ENCODE data around the gene FAHD1.
"Not testable (repeated sequence)": the region's sequence is repeated elsewhere in the genome, so short reads cannot be mapped to it uniquely, and the experiment has no call there.

Gene FAHD1

DNA sequence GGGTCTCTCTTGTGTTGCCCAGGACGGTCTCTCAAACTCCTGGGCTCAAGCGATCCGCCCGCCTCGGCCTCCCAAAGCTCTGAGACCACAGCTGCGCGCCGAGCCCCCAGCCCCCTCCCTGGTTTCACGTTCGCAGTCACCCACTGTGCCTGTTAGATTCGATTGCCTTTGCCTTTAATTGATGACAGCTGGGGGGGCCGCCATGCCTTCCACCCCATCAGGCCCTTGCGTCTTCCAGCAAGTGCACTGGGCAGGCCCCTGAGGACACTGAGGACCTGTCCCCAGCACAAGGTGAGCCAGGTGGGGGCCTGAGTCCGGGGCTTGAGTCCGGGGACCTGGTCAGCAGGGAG, 36.8 kb upstream of the FAHD1 start:
- no peak for DNase-seq

DNA sequence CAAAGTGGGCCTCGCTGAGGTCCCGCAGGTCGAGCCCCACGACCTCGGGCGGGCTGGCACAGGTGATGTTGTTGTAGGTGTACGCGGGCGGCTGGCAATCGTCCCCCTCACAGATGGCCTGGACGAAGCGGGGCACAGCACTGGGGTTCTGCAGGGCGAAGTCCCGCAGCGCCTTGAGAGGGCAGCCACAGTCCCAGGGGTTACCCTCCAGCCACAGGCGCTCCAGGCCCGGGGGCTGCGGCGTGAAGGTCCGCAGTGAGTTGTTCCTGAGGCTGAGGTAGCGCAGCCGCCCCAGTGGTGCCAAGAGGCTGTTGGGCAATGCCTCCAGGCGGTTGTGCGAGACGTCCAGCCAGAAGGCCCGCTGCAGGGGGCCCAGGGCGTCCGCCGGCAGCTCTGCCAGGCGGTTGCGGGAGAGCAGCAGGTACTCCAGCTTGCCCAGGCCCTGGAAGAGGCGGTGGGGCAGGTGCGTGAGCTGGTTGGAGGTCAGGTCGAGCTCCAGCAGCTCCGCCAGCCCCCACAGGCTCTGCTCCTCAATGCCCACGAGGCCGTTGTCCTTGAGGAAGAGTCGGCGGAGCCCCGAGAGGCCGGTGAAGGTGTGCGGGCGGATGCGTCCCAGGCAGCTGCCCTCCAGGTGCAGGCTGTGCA, 36.3 kb upstream of the FAHD1 start:
- DNase-seq, result no peak

DNA sequence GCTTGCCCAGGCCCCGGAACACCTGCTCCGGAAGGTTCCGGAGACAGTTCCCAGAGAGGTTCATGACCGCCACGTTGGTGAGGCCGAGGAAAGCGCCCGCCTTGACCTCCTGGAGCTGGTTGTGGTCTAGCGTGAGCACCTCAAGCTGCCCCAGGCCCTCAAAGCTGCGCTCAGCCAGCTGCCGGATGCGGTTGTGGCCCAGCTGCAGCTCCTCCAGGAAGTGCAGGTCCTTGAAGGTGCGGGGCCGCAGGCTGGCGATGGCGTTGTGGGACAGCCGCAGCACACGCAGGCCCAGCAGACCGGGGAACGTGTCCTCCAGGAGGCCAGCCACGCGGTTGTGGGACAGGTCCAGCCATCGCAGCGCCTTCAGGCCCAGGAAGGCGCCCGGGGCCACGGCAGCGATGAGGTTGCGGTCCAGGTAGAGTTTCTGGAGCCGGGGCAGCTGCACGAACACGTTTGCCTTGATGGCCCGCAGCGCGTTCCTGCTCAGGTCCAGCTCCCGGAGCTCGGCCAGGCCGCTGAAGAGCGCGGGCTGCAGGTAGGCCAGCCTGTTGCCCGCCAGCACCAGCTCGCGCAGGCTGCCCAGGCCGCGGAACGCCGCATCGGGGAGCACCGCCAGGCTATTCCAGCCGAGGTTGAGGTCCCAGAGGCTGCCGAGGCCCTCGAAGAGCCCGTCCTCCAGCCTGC, 35.6 kb upstream of the FAHD1 start:
- no peak for DNase-seq

GRCh38 chr16:1791943-1792812, 34.8 kb upstream of the FAHD1 start:
- no peak for DNase-seq

DNA sequence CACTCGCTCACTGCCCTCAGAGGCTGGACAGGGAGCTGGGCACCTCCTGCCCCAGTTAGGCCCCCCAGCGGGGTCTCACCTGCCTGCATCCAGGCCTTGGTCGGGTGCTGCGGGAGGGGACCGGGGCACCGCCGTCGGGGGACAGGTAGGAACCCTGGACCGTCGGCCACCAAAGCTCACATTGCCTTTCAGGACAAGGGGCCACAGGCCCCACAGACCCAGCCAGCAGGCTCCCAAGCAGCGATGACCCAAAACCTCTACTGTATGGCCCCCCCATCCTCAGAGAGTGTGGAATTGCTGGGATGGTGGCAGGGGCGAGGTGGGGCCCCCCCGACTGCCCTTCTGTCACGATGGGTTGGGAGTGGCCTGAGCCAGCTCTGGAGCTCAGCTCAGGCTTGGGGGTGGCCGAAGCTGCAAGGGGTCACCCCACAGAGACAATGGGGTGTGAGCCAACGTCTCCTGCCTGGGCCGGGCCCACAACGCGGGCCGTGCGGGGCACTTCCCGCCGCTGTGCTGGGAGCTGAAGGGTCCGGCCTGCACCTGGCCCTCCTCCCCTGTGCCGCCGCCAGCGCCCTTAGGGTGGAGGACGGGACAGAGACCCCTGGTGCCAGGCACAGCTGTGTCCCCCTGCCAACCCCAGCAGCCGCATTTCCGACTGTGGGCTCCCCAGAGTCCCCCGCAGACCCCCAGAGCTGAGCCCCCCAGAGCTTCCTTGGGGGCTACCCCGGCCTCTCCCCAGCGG, 34.0 kb upstream of the FAHD1 start:
- no peak for DNase-seq

GRCh38 chr16:1793578-1794220, 33.3 kb upstream of the FAHD1 start, which contains the start of gene IGFALS:
Gene IGFALS (minus strand): TSS chr16:1793705. CDS start chr16:1793652, 53 bp downstream.
- no peak for DNase-seq

GRCh38 chr16:1794221-1794871, 32.7 kb upstream of the FAHD1 start:
- DNase-seq, result peak; percentile 38

DNA sequence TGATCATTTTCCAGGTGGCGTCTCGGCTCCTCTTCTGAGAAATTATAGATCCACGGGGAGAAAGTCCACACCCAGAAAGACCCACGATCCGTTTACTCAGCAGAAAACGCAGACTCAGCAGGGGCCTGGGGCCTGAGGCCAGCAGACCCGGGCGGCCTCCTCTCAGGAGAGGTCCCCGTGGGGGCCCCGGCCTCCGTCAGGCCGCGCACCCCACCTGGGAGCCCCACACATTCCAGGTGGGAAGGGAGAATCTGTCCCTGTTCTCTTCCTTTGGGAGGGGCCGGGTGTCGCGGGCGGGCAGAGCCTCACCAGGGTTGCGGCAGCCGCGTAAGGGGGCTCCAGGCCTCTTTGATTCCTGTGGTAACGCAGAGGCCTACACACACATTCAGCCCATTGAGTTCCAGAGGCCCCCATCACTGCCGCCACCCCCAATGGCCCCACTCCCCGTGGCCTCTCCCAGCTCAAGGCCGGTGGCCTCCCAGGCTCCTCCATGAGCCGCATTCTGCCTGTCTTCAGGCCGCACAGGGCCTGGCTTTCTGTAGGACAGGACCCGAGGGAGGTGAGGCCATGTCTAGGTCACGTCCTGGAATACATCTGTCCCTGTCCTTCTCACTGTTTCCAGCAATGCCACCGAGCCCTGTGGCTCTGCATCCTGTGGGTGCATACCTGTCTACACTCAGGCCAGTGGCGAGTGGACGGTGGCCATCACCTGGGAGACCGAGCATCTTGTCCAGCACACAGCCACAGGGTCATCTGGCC, 31.9 kb upstream of the FAHD1 start:
- no peak for DNase-seq

- not testable (repeated sequence) for DNase-seq
These were observed 27.7 kb upstream of the FAHD1 start for GRCh38 chr16:1799263-1799662.

DNA sequence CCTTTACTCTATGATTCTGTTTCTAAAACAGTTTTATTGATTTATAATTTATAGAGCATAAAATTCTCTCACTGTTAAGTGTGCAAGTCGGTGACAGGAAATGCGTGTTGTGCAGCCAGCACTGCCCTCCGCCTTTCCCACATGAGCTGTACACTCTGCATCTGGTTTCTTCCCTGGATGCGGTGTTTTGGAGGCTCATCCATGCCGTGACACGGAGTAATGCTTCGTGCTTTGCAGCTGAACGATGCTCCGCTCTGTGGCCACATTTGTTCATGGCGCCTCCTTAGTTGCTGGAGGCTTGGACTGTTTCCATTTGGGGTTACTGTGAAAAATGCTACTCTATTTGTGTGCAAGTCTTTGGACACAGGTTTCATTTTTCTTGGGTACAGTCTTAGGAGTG, 26.3 kb upstream of the FAHD1 start:
- no peak for DNase-seq

GRCh38 chr16:1807626-1808025, 19.4 kb upstream of the FAHD1 start:
- no peak for DNase-seq

DNA sequence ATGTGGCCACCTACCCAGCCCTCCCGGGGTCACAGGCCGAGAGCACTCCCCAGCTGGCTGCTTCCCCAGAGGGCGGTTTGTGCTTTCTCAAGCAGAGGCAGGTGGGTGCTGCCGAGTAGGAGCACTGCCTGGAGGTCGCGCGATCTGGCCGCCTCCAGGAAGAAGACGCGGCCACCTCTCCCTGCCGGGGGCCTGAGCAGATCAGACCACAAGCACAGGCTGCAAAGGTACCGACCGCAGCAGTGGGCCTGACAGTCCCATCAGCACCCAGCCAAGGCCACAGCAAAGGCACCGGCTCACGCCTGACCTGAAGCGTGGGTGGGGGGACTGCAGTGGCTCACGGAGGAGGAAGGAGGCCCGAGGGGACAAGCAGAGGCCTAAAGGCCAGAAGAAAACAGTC, 18.3 kb upstream of the FAHD1 start:
- DNase-seq, result no peak

DNA sequence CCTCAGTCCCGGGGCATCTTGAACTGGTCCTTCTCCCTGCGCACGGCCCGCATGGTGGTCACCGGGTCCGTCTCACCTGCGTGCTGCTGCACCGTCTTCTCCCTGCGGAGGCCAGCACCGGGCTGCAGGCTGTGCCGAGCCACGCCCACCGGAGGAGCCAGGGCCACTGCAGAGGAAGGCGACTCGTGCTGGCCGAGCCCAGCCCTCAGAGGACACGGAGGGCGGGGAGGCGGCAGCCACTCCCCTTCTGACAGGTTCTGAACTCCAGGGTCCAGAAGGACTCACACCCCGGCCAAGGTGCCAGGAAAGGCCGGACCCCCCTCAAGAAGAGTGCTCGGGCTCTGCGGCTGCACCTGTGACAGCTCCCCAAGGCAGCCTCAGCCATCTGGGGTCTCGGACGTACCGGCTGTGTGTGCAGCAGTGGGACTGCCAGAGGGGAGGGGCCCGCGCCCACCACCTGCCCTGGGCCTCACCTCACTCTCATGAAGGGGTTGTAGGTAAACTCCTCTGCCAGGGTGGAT, 17.7 kb upstream of the FAHD1 start:
- no peak for DNase-seq

- no peak for DNase-seq
These were observed 16.9 kb upstream of the FAHD1 start for GRCh38 chr16:1810106-1810505.

GRCh38 chr16:1810536-1810935, 16.5 kb upstream of the FAHD1 start:
- DNase-seq, result no peak

DNA sequence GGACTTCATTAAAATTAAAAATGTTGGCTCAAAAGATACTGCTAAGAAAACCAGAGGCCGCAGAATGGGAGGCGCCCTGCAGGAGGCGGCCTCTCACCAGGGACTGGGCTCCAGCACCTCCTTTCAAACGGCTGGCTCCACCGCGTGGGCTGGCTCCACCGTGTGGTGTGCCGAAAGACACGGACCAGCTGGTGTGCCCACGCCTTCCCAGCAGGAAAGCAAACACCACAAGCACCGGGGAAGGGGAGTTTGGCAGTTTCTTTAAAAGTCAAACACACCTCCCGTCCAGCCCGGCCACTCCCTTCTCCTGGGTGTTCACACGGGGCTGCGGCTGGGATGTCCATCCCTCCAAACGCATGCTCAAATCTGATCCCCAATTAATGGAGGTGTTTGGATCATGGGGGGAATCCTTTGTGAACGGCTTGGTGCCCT, 14.3 kb upstream of the FAHD1 start:
- no peak for DNase-seq

DNA sequence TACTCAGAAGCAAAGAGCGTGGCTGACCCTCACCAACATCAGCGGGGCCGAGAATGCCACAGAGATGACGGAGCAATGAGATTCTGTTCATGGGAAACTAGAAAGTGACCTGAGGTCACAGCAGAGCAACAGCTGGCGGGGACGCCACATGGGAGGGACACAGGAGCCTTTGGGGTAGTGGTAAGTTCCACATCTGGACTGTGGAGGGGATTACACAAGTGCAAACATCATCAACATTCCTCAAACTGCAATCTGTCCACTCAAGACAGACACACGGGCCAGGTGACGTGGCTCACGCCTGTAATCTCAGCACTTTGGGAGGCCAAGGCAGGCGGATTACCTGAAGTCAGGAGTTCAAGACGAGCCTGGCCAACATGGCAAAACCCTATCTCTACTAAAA, 11.5 kb upstream of the FAHD1 start:
- DNase-seq, result no peak

DNA sequence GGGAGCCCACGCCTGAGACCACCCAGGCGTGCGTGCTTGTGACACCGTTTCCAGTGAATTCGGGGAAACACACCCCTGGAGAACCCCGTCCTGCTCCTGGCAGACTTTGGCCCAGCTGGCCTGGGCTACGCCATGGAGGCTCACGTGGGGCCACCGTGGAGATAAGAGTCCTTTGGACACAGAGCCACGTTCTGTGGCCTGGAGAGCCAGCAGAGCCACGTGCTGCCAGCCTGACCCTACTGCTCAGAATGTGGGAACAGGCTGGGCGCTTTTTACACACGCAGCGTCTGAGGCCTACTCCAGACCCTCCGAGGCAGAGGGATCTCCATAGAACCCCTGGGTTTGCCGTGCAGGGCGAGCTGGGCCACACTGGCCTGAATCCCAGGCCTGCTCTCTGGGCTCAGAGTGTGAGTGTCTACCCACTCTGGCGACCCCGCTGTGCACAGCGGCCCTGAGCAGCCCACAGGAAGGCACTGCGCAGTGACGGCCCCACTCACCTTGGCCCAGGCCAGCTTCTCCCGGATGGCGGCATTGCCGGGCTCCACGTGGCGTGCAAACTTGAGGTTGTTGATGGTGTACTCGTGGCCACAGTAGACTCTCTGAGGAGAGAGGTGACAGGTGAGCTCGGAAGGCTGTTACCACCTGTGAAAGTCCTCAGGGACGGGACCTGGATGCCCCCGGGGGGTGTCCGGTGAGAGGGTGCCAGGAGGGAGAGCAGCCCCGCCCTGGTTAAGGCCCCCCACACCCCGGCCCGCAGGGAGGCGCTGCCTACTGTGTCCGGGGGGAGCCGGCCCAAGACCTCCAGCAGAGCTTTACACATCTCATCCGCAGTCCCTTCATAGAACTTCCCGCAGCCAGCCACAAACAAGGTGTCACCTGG, 10.4 kb upstream of the FAHD1 start:
- DNase-seq, result no peak

DNA sequence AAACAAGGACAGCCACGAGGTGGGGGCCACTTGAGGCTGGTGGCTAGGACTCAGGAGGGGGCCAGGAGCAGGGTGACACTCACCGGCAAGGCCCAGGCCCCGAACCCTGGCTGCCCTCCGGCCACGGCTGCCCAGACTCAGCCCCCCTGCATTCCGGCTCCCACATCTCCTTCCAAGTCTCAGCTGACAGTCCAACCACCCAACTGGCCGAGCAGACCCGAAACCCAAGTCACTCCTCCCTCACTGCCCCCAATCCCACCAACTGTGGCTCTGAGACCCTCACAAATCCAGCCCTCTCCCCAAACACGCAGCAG, 9.8 kb upstream of the FAHD1 start:
- DNase-seq, result no peak

DNA sequence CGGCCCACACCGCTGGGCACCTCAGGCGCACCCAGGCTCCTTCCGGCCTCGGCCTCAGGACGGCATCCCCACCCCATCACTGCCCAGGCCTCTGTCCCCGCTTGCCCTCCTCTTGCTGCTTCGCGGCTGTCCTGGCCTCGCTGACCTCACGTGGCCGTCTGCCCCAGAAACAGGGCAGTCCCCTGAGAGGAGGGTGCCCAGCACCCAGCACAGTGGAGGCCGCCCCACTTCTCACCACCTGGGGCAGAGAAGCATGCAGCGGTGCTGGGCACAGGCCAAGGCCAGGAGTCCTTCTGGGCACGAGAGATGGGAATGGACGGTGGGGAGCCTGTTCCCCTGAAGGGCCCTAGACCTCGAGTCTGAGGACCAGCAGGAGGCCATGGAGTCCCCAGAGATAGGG, 9.3 kb upstream of the FAHD1 start:
- DNase-seq, result no peak
